SK-N-SH treated with all-trans-retinoic acid at 6 μM for 48 hours (cell line): ENCODE measurements around the gene FOXD4.
"Not testable (repeated sequence)": the region's sequence is repeated elsewhere in the genome, so short reads cannot be mapped to it uniquely, and the experiment has no call there.

ENCODE experiments used
- ARNTL ChIP-seq: fragments of 450-650 bp; formaldehyde crosslinking; IDR thresholded peaks from 2 replicates; pipeline ENCODE4 v1.5.0; 2020; ENCODE audit warnings: low read depth, mild to moderate bottlenecking, moderate library complexity, borderline replicate concordance
- BACH2 ChIP-seq: fragments of 250-450 bp; sonication (Bioruptor Pico); IDR thresholded peaks from 2 replicates; pipeline ENCODE4 v1.9.0; 2021; ENCODE audit warnings: mild to moderate bottlenecking, borderline replicate concordance
- ESRRG ChIP-seq: fragments of 250-450 bp; sonication (Bioruptor Pico); IDR thresholded peaks from 2 replicates; pipeline ENCODE4 v1.6.1; 2021; ENCODE audit warnings: mild to moderate bottlenecking
- GLIS3 ChIP-seq: fragments of 250-450 bp; sonication (Bioruptor Pico); IDR thresholded peaks from 2 replicates; pipeline ENCODE4 v1.5.0; 2020; ENCODE audit warnings: mild to moderate bottlenecking, moderate library complexity
- OSR1 ChIP-seq: fragments of 250-450 bp; sonication (Bioruptor Pico); IDR thresholded peaks from 2 replicates; pipeline ENCODE4 v1.8.0; 2022; ENCODE audit warnings: moderate library complexity, mild to moderate bottlenecking, inconsistent platforms
- POU6F1 ChIP-seq: fragments of 250-450 bp; sonication (Bioruptor Pico); IDR thresholded peaks from 2 replicates; pipeline ENCODE4 v1.8.0; 2021; ENCODE audit warnings: low read depth, mild to moderate bottlenecking, moderate library complexity, borderline replicate concordance
- ZC3H10 ChIP-seq: fragments of 250-450 bp; sonication (Bioruptor Pico); IDR thresholded peaks from 2 replicates; pipeline ENCODE4 v1.5.1; 2021; ENCODE audit warnings: mild to moderate bottlenecking, moderate library complexity
- ZNF565 ChIP-seq: fragments of 450-650 bp; formaldehyde crosslinking; conservative IDR thresholded peaks from 2 replicates; pipeline ENCODE4 v1.5.0; 2020; ENCODE audit warnings: low read depth, mild to moderate bottlenecking, moderate library complexity
- TF ChIP-seq, protein P1 (sequence below): fragments of 250-450 bp; sonication (Bioruptor Pico); IDR thresholded peaks from 2 replicates; pipeline ENCODE4 v1.5.0; 2020; ENCODE audit warnings: mild to moderate bottlenecking, moderate library complexity

DNA sequence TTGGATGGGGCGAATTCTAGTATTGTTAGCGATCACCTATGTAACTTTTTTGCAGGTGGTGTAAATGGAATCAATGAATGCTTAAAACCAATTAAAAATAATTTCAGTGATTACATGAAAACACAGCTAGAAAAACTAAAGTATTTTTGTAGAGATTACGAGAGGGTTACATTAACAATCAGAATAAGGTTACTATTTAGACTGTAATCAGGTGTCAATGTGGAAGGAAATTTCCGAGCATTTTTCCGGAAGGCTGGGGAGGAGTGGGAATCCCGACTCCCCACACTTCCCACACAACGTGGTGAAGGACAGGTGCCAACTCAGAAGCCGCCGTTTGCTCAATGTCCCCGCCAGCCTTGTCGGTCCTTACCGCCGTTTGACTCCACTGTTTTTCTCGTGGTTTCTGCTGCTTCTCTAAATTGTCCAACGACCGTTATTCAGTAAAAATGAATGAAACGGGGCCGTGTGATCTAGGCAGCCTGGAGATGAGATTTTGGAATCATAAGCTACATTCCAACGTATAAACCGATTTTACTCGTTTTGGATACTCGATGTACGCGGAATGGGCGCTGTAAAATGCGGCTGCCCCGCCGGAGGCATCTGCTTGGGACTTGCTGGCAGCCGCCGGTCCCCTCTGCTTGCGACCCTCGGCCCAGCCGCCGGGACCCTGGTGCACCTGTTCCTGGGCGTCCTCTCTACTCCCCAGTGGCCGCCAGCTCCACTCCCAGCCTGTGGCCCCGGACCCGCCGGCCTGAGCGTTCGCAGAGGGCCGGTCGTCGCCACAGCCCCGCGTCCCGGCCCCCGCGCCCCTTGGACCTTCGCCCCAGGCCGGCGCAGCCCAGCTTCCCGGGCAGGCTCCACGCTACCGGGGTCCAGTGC lies 5.4 kb downstream of the FOXD4 start:
- TF ChIP-seq ZNF565; ZC3H10 (CRISPR knock-in tag); BACH2 (CRISPR knock-in tag); OSR1 (CRISPR knock-in tag); ARNTL (CRISPR knock-in tag); ESRRG (CRISPR knock-in tag); POU6F1; GLIS3 (CRISPR knock-in tag): not testable (repeated sequence)
- TF ChIP-seq, protein P1, sequence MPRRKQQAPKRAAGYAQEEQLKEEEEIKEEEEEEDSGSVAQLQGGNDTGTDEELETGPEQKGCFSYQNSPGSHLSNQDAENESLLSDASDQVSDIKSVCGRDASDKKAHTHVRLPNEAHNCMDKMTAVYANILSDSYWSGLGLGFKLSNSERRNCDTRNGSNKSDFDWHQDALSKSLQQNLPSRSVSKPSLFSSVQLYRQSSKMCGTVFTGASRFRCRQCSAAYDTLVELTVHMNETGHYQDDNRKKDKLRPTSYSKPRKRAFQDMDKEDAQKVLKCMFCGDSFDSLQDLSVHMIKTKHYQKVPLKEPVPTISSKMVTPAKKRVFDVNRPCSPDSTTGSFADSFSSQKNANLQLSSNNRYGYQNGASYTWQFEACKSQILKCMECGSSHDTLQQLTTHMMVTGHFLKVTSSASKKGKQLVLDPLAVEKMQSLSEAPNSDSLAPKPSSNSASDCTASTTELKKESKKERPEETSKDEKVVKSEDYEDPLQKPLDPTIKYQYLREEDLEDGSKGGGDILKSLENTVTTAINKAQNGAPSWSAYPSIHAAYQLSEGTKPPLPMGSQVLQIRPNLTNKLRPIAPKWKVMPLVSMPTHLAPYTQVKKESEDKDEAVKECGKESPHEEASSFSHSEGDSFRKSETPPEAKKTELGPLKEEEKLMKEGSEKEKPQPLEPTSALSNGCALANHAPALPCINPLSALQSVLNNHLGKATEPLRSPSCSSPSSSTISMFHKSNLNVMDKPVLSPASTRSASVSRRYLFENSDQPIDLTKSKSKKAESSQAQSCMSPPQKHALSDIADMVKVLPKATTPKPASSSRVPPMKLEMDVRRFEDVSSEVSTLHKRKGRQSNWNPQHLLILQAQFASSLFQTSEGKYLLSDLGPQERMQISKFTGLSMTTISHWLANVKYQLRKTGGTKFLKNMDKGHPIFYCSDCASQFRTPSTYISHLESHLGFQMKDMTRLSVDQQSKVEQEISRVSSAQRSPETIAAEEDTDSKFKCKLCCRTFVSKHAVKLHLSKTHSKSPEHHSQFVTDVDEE (CRISPR knock-in tag): not testable (repeated sequence)
